ENCODE data around the gene PLAAT4. TPM values are rescaled to one million over a fixed set of nuclear protein-coding genes. Genes with fewer than 3 reads are reported as not detected.

PLAAT4 gene
- total RNA-seq, 1 experiment from 2014 or later: 157 TPM

DNA sequence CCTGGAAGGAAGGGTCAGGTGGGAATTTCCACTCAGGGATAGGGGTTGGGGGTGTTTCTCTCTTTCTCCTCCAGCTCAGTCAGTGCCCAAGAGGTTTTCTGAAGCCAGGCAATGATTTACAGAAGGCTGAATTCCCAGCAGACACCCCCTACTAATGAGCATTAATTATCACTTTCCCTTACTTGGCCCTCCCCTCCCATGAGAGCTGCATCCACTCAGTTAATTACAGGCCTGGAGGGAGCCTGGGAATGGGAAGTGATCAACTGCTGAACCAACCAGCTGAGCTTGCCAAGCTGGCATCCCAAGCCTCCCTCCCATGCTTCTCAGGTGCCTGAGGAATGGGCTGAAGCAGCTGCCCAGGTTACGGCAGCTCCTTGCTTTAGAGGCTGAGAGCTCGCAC lies 29.7 kb upstream of the PLAAT4 start:
- intact Hi-C loops (cut with micrococcal nuclease; ENCODE audit: unreplicated experiment): no loop called here
- Mint-ChIP-seq H3K9me3 (ENCODE audit: low read depth, unreplicated experiment) (no peaks in the 10 kb centered on the region), H3K4me1 (ENCODE audit: low read depth, unreplicated experiment) (peaks cover 38% of the 10 kb centered on the region), H3K27me3 (ENCODE audit: unreplicated experiment) (no peaks in the 10 kb centered on the region), H3K27ac (ENCODE audit: unreplicated experiment) (no peak overlapping the region), H3K4me3 (ENCODE audit: low read depth, unreplicated experiment) (no peak overlapping the region), H3K36me3 (ENCODE audit: insufficient read depth, unreplicated experiment) (no peaks in the 10 kb centered on the region)
- CTCF ChIA-PET: interaction anchor here (0.5 to 1.6 kb wide), 2 partner anchors 124 to 129 kb away, joined by 4 to 5 read pairs; no protein-coding TSS in a partner anchor
- BruUV-seq (replicated peaks): no TSS peak
- no peak for DNase-seq
- TF ChIP-seq, protein P1, sequence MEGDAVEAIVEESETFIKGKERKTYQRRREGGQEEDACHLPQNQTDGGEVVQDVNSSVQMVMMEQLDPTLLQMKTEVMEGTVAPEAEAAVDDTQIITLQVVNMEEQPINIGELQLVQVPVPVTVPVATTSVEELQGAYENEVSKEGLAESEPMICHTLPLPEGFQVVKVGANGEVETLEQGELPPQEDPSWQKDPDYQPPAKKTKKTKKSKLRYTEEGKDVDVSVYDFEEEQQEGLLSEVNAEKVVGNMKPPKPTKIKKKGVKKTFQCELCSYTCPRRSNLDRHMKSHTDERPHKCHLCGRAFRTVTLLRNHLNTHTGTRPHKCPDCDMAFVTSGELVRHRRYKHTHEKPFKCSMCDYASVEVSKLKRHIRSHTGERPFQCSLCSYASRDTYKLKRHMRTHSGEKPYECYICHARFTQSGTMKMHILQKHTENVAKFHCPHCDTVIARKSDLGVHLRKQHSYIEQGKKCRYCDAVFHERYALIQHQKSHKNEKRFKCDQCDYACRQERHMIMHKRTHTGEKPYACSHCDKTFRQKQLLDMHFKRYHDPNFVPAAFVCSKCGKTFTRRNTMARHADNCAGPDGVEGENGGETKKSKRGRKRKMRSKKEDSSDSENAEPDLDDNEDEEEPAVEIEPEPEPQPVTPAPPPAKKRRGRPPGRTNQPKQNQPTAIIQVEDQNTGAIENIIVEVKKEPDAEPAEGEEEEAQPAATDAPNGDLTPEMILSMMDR (IDR thresholded peaks at IDR 0.05; ENCODE audit: unreplicated experiment): no peak

DNA sequence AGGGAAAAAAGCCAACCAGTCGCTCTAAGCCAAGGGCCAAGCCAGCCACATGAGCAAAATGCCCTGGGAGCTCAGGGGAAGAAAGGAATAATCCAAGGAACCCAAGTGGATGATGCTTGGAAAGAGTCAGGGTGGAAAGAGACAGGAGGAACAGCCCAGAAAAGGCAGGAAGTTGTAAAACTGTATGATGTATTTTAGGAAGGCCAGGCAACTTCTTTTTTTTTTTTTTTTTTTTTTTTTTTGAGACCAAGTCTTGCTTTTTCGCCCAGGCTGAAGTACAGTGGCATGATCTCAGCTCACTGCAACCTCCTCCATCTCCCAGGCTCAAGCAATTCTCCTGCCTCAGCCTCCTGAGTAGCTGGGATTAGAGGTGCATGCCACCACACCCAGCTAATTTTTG lies 29.1 kb upstream of the PLAAT4 start:
- BruUV-seq (replicated peaks): no TSS peak
- no peaks in the 10 kb centered on the region for H3K36me3 Mint-ChIP-seq (ENCODE audit: insufficient read depth, unreplicated experiment)
- no peak overlapping the region for H3K4me3 Mint-ChIP-seq (ENCODE audit: low read depth, unreplicated experiment)
- peaks cover 37% of the 10 kb centered on the region for H3K4me1 Mint-ChIP-seq (ENCODE audit: low read depth, unreplicated experiment)
- intact Hi-C loops (cut with micrococcal nuclease; ENCODE audit: unreplicated experiment): no loop called here
- no peak overlapping the region for H3K27ac Mint-ChIP-seq (ENCODE audit: unreplicated experiment)
- no peaks in the 10 kb centered on the region for H3K9me3 Mint-ChIP-seq (ENCODE audit: low read depth, unreplicated experiment)
- no peaks in the 10 kb centered on the region for H3K27me3 Mint-ChIP-seq (ENCODE audit: unreplicated experiment)
- CTCF ChIA-PET: interaction anchor here (0.6 to 1.6 kb wide), 8 partner anchors 16 to 602 kb away, joined by 3 to 10 read pairs (median 4); no protein-coding TSS in a partner anchor
- DNase-seq: no peak
- TF ChIP-seq, protein P1 (IDR thresholded peaks at IDR 0.05; ENCODE audit: unreplicated experiment): no peak

DNA sequence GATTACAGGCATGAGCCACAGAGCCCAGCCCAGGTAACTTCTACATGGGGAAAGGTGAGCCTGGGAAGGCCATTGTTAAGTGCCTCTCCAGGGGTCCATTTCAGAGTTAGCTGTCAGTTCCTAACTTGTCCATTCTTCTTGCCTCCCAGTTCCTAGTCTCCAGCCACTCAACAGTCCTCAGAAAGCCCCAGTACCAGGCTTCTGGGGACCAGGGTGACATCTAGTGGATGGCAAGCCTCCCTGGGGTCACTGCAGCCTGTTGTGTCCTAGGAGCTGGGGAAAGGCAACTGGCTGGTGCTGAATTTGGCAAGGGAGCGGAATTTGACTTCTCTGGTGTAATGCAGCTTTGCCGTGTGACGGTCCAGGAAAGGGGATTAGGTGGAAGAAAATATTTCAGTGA lies 28.6 kb upstream of the PLAAT4 start:
- no peak overlapping the region for H3K27ac Mint-ChIP-seq (ENCODE audit: unreplicated experiment)
- no peaks in the 10 kb centered on the region for H3K9me3 Mint-ChIP-seq (ENCODE audit: low read depth, unreplicated experiment)
- H3K36me3 Mint-ChIP-seq (ENCODE audit: insufficient read depth, unreplicated experiment): no peaks in the 10 kb centered on the region
- CTCF ChIA-PET: interaction anchor here (0.6 to 1.9 kb wide), 13 partner anchors 14 to 602 kb away, joined by 3 to 10 read pairs (median 4); partner anchors contain the start of gene PLAAT4
- no peaks in the 10 kb centered on the region for H3K27me3 Mint-ChIP-seq (ENCODE audit: unreplicated experiment)
- DNase-seq: peak; percentile 72
- H3K4me1 Mint-ChIP-seq (ENCODE audit: low read depth, unreplicated experiment): peaks cover 32% of the 10 kb centered on the region
- TF ChIP-seq, protein P1 (IDR thresholded peaks at IDR 0.05; ENCODE audit: unreplicated experiment): peak; percentile 14
- no TSS peak for BruUV-seq (replicated peaks)
- no peak overlapping the region for H3K4me3 Mint-ChIP-seq (ENCODE audit: low read depth, unreplicated experiment)
- intact Hi-C loops (cut with micrococcal nuclease; ENCODE audit: unreplicated experiment): loop anchor here (1.0 kb wide), 1 partner anchor 29 kb away; no protein-coding TSS in a partner anchor

DNA sequence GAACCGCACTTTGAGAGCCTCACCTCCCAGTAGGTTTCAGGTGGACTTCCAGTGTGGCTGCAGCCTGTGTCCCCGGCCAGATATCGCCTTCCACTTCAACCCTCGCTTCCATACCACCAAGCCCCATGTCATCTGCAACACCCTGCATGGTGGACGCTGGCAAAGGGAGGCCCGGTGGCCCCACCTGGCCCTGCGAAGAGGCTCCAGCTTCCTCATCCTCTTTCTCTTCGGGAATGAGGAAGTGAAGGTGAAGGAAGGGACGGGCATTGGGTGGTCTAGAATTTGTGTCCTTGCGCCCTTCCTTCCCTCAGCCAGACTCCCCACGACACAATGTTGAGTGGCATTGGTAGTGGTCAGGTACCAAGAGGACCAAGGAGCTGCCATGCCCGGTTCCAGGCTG lies 27.9 kb upstream of the PLAAT4 start:
- BruUV-seq (replicated peaks): no TSS peak
- Mint-ChIP-seq H3K27me3 (ENCODE audit: unreplicated experiment) (no peaks in the 10 kb centered on the region), H3K4me1 (ENCODE audit: low read depth, unreplicated experiment) (peaks cover 28% of the 10 kb centered on the region), H3K9me3 (ENCODE audit: low read depth, unreplicated experiment) (no peaks in the 10 kb centered on the region), H3K27ac (ENCODE audit: unreplicated experiment) (no peak overlapping the region), H3K4me3 (ENCODE audit: low read depth, unreplicated experiment) (no peak overlapping the region), H3K36me3 (ENCODE audit: insufficient read depth, unreplicated experiment) (no peaks in the 10 kb centered on the region)
- CTCF ChIA-PET: interaction anchor here (0.6 to 1.9 kb wide), 8 partner anchors 14 to 127 kb away, joined by 3 to 10 read pairs (median 4); partner anchors contain the start of gene PLAAT4
- intact Hi-C loops (cut with micrococcal nuclease; ENCODE audit: unreplicated experiment): loop anchor here (1.0 kb wide), 1 partner anchor 29 kb away; no protein-coding TSS in a partner anchor
- TF ChIP-seq, protein P1 (IDR thresholded peaks at IDR 0.05; ENCODE audit: unreplicated experiment): no peak
- no peak for DNase-seq
